H7 (cell line): Measurements from ENCODE around the gene MTHFR. TPM values are rescaled to one million over a fixed set of nuclear protein-coding genes. Genes with fewer than 3 reads are reported as not detected.
A peak's percentile ranks its signal among the peaks of the same experiment; 100 is the strongest.

ENCODE experiments used
- DNase-seq: peaks from one replicate; pipeline ENCODE4 v3.0.0; 2012
- H3K27me3 ChIP-seq: 2 replicates; pipeline ENCODE4 v1.6.0; 2011; ENCODE audit warnings: mild to moderate bottlenecking, low read length; ENCODE audit not compliant: control insufficient read depth, insufficient read depth
- H3K36me3 ChIP-seq: replicated peaks from 2 replicates; pipeline ENCODE4 v1.5.1; 2011; ENCODE audit warnings: low read length; ENCODE audit not compliant: control insufficient read depth, insufficient read depth
- H3K4me3 ChIP-seq: 2 replicates; pipeline ENCODE4 v1.5.1; 2011; ENCODE audit warnings: low read depth, mild to moderate bottlenecking, control low read depth, low read length, moderate library complexity; ENCODE audit not compliant: insufficient read depth
- total RNA-seq: library from RNA; depleted of rRNA; stranded (reverse); fragments of >200 nt; shearing (Covaris generic); gene quantifications from 2 replicates; pipeline ENCODE4 v1.2.3, GENCODE V29; 2014

The MTHFR gene
- total RNA-seq, 1 experiment from 2014 or later: 18.9 TPM

GRCh38 chr1:11838349-11839272, 32.8 kb upstream of the MTHFR start:
- peaks cover 60% of the 10 kb centered on the region for H3K36me3 ChIP-seq
- DNase-seq: peak; percentile 97
- no peaks in the 10 kb centered on the region for H3K27me3 ChIP-seq
- no peak overlapping the region for H3K4me3 ChIP-seq

DNA sequence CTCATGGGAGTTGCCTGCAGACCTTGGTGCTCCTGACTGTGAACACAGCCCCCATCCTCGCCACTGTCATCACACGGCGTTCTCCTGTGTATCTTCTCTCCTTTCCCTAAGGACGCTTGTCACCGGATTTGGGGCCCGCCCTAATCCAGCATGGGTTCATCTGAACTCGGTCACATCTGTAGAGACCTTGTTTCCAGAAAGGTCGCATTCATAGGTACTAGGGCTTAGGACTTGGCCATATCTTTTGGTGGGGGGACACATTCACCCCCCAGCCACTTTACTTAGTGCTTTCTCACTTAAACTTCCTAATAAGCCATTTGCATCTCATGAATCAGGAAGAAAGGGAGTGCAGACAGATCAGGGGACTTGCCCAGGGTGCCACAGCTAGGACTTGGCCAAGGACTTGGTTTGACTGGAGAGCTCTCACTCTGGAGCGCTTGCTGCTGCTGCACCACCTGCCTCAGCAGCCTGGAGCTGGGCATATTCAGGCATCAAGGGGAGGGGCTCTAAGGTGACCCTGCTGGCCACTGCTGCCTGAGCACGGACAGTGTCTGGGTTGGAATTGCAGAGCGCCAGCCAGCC, 32.1 kb upstream of the MTHFR start:
- peaks cover 67% of the 10 kb centered on the region for H3K36me3 ChIP-seq
- H3K27me3 ChIP-seq: no peaks in the 10 kb centered on the region
- DNase-seq: no peak
- H3K4me3 ChIP-seq: no peak overlapping the region

DNA sequence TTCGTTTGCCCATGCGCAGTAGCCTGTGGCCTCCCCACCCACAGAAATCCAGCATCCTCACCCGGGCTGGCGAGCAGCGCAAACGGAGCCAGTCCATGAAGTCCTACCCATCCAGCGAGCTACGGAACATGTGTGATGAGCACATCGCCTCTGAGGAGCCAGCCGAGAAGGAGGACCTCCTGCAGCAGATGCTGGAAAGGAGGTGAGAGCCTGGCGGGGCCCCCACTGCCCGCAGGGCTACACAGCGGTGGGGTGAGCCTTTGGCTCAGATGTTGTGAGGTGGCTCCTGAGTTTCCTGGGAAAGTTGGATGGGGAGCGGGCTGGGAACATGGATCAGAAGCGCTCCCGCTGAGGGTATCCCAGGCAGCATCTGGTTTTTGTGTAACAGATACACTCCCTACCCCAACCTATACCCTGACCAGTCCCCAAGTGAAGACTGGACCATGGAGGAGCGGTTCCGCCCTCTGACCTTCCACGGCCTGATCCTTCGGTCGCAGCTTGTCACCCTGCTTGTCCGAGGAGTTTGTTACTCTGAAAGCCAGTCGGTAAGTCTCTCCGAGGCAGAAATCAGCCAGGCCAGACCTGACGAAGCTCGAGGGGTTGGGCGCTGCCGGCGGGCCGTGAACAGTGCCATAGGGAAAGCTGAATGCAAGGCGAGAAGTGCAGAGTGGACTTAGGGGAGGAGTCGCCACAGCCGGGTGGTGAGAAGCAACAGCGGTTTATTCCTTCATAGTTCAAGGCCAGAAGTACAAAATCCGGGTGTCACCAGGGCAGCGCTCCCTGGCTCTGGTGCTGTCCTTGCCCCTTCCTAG, 31.4 kb upstream of the MTHFR start:
- no peaks in the 10 kb centered on the region for H3K27me3 ChIP-seq
- DNase-seq: peak; percentile 38
- no peak overlapping the region for H3K4me3 ChIP-seq
- H3K36me3 ChIP-seq: peaks cover 62% of the 10 kb centered on the region

GRCh38 chr1:11835441-11836225, 29.9 kb upstream of the MTHFR start:
- peaks cover 51% of the 10 kb centered on the region for H3K36me3 ChIP-seq

GRCh38 chr1:11833900-11834299, 28.1 kb upstream of the MTHFR start:
- no peak for DNase-seq
- no peak overlapping the region for H3K4me3 ChIP-seq
- no peaks in the 10 kb centered on the region for H3K27me3 ChIP-seq
- peaks cover 49% of the 10 kb centered on the region for H3K36me3 ChIP-seq

More at GRCh38 chr1:11835441-11836225, 29.9 kb upstream of the MTHFR start:
- DNase-seq: peak; percentile 37
- no peak overlapping the region for H3K4me3 ChIP-seq
- H3K27me3 ChIP-seq: no peaks in the 10 kb centered on the region

GRCh38 chr1:11833497-11833896, 27.7 kb upstream of the MTHFR start:
- Histone ChIP-seq H3K27me3 (no peaks in the 10 kb centered on the region), H3K36me3 (peaks cover 49% of the 10 kb centered on the region), H3K4me3 (no peak overlapping the region)
- no peak for DNase-seq

- DNase-seq: no peak
- H3K4me3 ChIP-seq: no peak overlapping the region
- H3K27me3 ChIP-seq: no peaks in the 10 kb centered on the region
- peaks cover 49% of the 10 kb centered on the region for H3K36me3 ChIP-seq
Measured at GRCh38 chr1:11831945-11832725, 26.4 kb upstream of the MTHFR start.

- Histone ChIP-seq H3K36me3 (peaks cover 31% of the 10 kb centered on the region), H3K4me3 (no peak overlapping the region), H3K27me3 (no peaks in the 10 kb centered on the region)
- no peak for DNase-seq
Measured at GRCh38 chr1:11828511-11828910, 22.7 kb upstream of the MTHFR start.

- Histone ChIP-seq H3K36me3 (peaks cover 25% of the 10 kb centered on the region), H3K27me3 (no peaks in the 10 kb centered on the region), H3K4me3 (no peak overlapping the region)
- DNase-seq: no peak
Measured at GRCh38 chr1:11826946-11827345, 21.2 kb upstream of the MTHFR start.

DNA sequence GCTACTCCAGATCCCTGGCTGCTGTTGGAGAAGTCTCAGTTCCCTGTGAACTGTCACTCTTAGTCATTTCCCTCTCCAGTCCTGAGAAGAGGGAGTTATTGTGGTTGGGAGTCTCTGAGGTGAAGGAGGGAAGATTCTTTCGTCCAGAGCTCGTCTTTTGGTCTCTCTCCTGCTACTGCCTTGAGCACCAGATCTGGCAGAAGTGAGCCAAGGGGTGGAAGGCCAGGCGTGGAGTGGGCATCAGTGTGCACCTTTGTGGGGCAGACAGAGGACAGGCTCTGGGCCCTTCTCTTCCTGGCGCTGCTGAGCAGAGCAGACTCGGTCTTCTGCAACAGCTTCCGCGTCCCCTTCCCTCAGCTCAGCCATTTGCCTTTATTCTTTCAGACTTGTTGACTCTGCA, 19.4 kb upstream of the MTHFR start:
- no peaks in the 10 kb centered on the region for H3K27me3 ChIP-seq
- peaks cover 23% of the 10 kb centered on the region for H3K36me3 ChIP-seq
- no peak overlapping the region for H3K4me3 ChIP-seq
- no peak for DNase-seq

- H3K27me3 ChIP-seq: no peaks in the 10 kb centered on the region
- no peak overlapping the region for H3K4me3 ChIP-seq
- no peak for DNase-seq
- H3K36me3 ChIP-seq: peaks cover 13% of the 10 kb centered on the region
Measured at GRCh38 chr1:11823366-11824137, 17.8 kb upstream of the MTHFR start.

- H3K27me3 ChIP-seq: no peaks in the 10 kb centered on the region
- peaks cover 10% of the 10 kb centered on the region for H3K36me3 ChIP-seq
- DNase-seq: no peak
- H3K4me3 ChIP-seq: no peak overlapping the region
Measured at GRCh38 chr1:11822091-11822490, 16.3 kb upstream of the MTHFR start.

- DNase-seq: no peak
- H3K4me3 ChIP-seq: no peak overlapping the region
- H3K27me3 ChIP-seq: no peaks in the 10 kb centered on the region
- peaks cover 22% of the 10 kb centered on the region for H3K36me3 ChIP-seq
Measured at GRCh38 chr1:11817192-11817591, 11.4 kb upstream of the MTHFR start.
